Measurements from ENCODE around the gene SOX2.

DNA sequence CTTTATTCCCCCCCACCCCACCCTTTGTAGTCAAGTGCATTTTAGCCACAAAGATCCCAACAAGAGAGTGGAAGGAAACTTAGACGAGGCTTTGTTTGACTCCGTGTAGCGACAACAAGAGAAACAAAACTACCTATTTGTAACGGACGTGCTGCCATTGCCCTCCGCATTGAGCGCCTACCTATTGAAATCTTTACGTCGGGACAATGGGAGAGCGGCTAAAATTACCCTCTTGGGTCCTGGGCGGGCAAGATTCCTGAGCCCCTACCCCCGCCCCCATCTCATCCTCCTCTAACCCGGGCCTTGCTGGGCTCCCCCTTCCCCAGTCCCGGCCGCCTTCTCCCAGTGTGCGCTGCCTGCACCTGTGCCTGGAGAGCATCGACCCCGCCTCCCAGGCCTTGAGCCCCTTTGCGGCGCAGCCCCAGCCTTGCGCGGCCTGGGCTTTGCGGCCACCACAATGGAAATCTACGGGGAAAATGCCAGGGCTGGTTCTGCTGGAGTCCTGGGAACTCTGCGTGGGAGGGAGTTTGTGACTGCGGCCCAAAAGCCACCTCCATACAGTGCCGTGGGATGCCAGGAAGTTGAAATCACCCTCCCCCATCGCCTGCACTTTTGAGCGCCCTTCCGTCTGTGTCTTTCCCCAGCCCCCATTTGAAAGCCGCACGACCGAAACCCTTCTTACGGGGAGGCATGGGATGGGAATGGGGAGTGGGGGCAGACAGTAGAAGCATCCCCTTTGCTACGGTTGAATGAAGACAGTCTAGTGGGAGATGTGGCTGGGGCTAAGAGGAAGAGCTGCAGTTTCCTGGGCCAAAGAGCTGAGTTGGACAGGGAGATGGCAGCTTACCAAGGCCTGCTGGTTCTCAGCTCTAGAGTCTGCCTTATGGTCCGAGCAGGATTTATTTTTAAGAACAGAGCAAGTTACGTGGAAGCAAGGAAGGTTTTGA lies 1.1 kb upstream of the SOX2 start:
- TF ChIP-seq, protein P1, sequence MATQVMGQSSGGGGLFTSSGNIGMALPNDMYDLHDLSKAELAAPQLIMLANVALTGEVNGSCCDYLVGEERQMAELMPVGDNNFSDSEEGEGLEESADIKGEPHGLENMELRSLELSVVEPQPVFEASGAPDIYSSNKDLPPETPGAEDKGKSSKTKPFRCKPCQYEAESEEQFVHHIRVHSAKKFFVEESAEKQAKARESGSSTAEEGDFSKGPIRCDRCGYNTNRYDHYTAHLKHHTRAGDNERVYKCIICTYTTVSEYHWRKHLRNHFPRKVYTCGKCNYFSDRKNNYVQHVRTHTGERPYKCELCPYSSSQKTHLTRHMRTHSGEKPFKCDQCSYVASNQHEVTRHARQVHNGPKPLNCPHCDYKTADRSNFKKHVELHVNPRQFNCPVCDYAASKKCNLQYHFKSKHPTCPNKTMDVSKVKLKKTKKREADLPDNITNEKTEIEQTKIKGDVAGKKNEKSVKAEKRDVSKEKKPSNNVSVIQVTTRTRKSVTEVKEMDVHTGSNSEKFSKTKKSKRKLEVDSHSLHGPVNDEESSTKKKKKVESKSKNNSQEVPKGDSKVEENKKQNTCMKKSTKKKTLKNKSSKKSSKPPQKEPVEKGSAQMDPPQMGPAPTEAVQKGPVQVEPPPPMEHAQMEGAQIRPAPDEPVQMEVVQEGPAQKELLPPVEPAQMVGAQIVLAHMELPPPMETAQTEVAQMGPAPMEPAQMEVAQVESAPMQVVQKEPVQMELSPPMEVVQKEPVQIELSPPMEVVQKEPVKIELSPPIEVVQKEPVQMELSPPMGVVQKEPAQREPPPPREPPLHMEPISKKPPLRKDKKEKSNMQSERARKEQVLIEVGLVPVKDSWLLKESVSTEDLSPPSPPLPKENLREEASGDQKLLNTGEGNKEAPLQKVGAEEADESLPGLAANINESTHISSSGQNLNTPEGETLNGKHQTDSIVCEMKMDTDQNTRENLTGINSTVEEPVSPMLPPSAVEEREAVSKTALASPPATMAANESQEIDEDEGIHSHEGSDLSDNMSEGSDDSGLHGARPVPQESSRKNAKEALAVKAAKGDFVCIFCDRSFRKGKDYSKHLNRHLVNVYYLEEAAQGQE (IDR thresholded peaks at IDR 0.05; ENCODE audit: insufficient read depth in 1 of 2, low read depth in 2 of 2, low read length in 2 of 2), result no peak
- no peak for TF ChIP-seq POLR2AphosphoS5 (IDR thresholded peaks at IDR 0.05; ENCODE audit: low read depth, low read length)
- no peak for TF ChIP-seq TAF1 (IDR thresholded peaks at IDR 0.05; ENCODE audit: borderline replicate concordance, insufficient read depth, low read length)
